ENCODE measurements around the gene GCGR. TPM values are rescaled to one million over a fixed set of nuclear protein-coding genes. Genes with fewer than 3 reads are reported as not detected.
A peak's percentile ranks its signal among the peaks of the same experiment; 100 is the strongest.
"Not testable (repeated sequence)": the region's sequence is repeated elsewhere in the genome, so short reads cannot be mapped to it uniquely, and the experiment has no call there.

Gene GCGR
- total RNA-seq, 1 donor from 2014 or later: not detected

DNA sequence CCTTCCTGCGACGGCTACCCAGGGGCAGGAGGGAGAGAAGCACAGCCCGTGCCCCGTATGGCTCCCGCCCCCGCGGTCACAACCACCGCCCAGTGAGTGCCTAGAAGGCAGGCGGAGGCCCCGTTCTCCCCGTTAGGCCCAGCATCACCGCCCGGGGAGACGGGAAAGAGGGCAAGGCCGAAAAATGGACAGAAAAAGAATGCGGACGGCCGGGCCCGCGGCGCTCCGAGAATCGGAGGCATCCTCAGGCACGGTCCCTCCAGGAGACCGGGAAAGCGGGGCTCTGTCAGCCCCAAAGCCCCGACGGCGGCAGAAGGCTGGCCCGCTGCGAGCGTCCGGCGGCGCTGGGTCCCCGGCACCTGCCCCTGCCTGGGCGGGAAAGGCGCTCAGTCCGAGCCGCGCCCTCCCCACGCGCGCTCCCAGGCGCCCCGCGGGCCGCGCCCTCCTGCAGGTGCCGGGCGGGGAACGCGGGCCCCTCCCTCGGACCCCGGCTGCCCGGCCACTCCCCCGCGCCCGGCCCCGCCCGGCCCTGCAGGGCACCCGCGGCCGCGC lies 28.7 kb downstream of the GCGR start:
- no peak for DNase-seq

DNA sequence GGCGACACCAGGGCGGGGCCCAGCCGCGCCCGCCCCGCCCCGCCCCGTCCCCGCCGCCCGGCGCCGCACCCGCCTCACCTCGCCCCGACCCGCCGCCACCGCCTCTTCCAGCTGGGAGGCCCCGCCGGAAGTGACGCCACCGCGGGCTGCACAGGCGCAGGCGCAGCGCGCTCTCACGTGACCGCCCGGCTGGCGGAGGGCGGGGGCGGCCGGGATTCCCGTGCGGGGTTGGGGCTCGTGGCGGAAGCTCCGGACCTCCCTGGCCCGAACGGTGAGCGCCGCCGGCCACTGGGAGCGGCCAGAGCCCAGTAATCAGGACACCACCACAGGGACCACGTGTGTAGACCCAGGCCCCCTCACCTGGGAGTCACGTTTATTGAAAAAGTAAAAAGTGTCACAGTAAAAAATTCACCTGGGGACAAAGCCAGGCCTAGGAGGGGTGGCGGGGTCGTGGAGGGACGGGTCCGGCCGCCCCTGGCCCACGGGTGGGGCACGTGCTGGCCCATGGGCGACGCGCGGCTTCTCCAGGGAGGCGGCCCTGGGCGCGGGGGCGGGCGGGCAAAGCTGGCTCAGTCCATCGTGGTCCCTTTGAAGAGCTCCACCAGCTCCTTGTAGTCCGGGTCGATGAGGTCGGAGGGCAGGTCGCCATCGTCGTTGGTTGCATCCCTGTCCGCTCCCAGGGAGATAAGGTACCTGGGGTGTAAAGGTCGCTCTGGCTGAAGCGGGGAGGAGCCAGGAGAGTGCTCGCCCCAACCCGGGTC lies 29.4 kb downstream of the GCGR start, which contains the start of gene MCRIP1:
MCRIP1 (minus strand) TSS at position 132 of the 761 bp plus-strand sequence. CDS start 8,785 bp downstream, outside the sequence.
- DNase-seq: peak; percentile 83

DNA sequence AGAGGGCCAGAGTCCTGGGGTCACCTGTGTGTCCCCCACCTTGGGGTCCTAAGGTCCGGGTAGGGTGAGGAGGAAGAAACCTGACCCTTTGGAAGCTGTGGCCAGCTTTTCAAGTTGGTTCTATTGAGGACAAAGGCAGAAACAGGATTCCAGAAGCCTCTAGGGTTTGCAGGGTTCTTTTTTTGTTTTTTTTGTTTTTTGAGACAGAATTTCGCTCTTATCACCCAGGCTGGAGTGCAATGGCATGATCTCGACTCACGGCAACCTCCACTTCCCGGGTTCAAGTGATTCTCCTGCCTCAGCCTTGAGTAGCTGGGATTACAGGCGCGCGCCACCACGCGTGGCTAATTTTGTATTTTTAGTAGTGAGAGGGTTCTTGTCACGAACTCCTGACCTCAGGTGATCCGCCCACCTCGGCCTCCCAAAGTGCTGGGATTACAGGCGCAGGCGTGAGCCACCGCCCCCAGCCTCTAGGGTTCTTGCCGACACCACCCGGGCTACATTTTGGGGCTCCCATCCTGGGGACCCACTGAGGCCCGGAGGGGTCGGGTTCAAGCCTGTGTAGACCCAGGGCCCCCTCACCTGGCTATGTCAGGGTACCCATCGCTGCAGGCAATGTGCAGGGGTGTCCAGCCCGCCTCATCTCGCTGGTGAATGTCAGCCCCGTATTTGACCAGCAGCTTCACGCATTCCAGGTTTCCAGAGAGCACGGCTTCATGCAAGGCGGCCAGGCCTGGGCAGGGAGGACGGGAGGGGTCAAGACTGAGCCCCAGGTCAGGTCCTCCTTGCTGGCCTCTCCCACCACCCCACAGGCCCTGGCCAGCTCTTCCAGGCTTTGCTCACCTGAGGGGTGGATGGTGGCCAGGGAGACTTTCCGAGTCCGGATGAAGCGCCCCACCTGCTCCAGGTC lies 30.2 kb downstream of the GCGR start:
- DNase-seq: no peak

DNA sequence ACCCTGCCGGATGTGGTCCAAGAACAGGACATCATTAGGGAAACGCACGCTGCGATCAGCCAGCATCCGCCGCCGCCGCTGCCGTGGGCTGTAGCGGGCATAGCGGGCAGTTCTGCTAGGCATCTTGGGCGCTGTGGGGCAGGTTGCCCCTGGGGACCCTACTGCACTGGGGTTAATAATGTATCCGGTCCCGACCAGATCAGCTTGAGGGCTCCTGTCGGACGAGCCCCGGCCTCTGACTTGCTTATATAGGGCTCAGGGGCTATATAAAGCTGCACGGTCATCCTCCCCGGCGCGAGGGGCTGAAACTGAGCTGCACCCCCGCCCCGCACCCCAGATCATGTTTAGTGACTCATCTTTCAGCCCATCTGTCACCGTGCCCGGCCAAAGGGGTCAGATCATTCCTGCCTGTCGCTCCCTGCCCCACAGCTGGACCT lies 30.9 kb downstream of the GCGR start, which contains the start of gene PPP1R27:
PPP1R27 (minus strand) TSS at position 220 of the 437 bp plus-strand sequence; CDS start at position 123, 97 bp downstream.
- no peak for DNase-seq

DNA sequence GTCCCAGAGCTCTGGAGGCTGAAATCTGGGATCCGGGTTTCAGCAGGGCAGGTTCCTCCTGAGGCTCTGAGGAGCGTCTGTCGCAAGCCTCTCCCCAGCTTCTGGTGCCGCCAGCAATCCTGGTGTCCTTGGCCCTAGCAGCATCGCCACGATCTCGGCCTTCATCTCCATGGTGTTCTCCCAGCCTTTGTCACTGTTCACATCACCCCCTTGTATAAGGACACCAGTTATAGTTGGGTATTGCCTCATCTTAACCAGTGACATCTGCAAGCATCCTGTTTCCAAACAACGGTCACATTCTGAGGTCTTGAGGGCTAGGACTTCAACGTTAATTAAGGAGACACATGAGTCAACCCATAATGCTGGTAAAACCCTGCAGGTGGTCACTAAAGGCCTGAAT lies 33.7 kb downstream of the GCGR start:
- DNase-seq: no peak

DNA sequence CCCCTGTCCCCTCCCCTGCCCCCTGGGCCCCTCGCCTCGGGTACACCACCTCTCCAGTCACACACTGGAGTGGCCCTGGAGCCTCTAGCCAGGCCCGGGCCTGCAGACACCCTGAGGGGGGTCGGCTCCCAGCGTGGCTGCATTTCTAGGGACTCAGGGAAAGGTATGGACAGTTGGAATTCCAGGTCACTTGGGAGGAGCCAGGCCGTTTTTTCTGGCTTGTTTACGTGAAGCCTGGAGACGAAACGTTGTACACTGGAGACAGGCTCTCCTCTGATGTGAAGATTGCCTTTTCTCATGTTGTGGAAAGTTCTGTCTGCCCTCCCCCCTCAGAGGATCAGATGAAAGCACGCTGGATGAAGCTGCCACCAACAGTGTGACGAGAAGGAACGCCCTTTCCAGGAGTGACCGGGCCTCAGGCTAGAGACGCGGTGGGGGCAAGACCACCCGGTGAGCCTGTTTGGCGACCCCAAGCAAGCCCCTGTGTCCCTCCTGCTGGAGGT lies 34.9 kb downstream of the GCGR start:
- no peak for DNase-seq

DNA sequence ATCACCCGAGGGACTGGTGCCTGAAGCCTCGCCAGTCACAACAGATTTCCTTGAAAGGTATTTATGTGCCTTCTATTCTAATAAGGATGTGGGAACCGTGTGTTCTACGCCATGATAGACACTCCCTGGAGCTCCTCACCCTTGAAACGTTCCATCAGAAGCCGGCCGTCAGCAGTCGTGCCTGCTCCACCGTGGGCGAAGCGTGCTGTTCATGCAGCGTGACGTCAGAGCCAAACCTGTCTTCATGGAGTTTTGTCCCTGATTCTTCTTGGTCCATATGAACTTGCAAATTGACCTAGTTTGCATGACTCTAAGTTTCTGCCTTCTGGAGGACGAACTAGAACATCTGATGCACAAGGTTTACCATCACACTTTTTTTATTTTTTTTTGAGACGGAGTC lies 35.4 kb downstream of the GCGR start:
- DNase-seq: no peak

DNA sequence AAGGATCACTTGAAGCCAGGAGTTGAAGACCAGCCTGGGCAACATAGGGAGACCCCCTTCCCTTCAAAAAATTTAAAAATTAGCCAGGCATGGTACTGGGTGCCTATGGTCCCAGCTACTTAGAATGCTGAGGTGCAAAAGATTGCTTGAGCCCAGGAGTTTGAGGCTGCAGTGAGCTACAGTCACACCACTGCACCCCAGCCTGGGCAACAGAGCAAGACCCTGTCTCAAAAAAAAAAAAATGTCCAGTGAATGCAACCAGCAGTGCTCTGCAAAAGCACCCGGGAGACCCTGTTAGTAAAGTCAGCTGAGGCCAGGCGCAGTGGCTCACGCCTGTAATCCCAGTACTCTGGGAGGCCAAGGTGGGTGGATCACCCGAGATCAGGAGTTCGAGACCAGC lies 36.1 kb downstream of the GCGR start:
- not testable (repeated sequence) for DNase-seq

DNA sequence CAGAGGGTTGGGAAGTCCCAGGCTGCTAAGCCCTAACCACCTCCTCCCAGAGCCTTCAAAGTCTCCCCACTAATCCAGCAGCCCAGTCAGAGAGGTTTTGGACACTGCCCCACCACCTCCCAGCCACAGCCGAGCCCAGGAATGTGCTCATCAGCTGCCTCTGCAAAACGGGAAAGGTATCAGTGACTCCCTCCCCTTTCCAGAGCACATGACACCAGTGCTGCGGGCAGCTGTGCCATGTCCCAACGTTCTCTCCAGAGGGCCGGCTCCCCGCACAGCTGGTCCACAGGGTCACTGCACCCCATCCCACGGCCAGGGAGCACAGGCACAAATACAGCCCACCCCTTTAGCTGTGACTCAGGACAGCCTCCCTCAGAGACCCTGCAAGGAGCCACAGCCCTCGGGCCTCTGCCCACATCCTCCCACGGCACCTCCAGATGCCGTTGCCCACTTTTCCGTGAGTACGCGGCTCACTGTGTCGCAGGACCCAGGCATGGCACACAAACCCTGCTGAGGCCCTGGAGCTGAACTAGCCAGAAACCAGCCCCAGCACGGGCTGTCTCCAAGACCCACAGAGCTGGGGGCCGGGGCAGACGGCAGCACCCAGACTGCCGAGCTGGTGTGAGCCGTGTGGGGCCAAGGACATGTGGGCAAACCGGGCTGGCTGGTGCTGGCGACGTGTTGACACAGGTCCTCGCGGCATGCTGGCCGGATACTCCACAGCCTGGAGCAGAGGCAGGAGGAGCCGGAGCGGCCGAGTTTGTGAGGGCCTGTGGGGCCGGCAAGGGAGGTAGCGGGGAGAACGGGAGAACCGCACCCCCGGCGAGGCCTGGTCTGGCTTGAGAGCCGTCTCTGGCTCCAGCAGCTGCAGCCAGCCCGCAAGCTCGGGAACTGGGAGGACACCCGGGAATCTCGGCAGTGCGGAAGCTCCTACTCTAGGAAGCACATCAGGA lies 37.2 kb downstream of the GCGR start:
- DNase-seq: no peak

DNA sequence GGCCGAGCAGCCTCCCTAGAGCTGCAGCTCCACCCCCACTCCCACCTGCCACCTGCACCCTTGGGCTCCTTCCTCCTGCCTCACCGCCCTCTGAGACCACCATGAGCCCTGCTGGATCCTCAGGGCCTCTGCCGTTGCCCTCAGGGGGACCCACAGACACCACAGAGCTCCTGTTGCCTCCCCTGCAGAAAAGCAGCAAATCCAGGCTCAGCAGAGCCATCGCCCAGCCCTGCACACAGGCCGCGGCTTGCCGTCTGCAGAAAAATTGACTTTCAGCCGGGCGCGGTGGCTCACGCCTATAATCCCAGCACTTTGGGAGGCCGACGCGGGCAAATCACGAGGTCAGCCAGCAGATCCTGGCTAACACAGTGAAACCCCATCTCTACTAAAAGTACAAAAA lies 37.9 kb downstream of the GCGR start:
- DNase-seq: no peak

DNA sequence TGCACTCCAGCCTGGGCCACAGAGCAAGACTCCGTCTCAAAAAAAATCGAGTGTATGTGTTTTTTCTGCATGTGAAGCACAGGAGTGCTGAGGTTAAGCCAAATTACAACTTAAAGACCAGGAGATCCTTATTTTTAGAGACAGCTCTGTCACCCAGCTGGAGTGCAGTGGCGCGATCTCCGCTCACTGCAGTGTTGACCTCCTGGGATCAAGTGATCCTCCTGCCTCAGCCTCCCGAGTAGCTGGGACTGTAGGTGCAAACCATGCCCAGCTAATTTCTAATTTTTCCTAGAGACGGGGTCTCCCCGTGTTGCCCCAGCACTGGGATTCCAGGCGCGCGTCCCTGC lies 38.4 kb downstream of the GCGR start:
- no peak for DNase-seq

DNA sequence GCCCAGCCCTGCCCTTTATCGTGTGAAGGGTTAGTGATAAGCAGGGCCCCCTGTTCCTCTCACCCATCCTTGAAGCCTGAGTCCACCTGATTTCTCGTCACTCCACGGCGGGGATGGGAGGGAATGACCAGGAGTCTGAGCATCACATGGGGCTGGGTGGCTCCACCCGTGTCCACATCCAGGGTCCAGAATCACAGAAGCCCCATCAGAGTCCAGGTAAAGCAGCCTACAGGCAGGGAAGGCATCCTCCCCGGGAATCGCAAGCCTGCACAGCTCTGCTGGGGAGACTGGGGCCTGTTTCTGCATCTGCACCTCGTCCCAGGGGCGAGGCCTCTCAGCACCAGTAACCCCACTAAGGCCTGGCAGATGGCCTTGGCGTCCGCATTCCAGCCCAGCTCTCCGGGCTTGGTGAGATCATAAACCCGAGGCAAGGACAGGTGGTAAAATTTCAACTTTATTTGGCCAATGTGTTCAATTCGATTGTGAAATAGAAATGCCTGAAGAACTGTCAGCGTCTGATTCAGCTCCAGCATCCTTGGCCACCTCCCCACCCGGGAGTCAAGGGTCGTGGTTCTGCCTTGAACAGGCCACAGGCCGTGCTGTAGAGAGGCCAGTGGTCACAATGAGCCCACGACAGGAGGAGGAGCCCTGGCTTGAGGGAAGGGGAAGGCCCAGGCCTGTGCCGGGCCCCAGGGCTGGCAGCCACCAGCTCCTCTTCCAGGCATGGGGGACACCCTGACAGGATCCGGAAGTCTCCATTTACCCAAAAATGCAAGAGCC lies 39.0 kb downstream of the GCGR start:
- no peak for DNase-seq

DNA sequence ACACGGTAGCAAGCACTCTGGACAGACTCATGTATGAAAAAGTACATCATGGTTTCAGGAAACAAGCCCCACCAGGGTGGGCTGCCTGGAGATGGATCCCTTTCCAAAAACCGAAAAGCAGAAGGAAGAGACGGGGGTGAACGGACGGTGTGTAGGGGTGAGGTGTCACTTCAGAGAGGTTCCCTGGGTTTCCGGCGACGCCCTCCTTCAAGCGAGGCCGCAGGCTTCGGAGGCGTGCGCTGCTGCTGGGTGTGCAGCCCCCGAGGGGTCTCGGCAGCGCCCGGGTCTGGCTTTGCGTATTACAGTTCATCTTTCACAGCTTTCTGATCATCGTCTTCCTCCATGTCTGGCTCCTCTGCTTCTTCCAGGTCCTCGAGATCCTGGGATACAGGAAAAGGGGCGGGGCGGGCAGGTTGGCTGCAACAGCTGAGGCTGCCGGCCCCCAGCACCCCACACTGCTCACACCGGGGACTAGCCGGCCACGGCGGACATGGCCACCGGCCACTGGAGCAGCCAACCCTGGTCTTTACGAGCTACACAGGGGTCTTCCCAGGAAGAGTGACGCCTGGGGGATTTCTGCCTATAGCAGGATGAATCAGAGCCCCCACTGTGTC lies 39.9 kb downstream of the GCGR start:
- no peak for DNase-seq

DNA sequence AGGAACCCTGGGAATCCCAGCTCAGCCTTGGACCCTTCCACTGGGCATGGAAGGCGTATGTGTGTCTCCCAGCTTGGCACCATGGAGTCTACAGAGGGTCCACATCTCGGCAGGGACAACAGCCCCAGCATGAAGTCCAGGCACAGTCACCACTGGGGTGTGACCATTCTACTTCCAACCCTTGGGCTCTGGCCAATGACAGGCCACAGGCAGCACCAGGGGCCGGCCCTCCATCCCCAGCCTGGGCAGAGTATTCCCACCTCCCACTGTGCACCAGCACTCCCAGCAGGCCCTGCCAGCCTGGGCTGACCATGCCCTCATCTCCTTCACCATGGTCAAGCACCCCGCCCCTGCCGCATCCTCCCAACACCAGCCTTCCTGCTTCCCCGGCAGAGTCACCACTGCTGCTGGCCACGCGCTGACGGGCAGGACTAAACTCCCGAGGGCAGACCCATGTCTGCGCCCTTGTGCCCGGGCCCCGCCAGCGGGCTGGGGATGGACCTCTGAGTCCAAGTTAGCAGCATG lies 40.4 kb downstream of the GCGR start:
- DNase-seq: no peak

DNA sequence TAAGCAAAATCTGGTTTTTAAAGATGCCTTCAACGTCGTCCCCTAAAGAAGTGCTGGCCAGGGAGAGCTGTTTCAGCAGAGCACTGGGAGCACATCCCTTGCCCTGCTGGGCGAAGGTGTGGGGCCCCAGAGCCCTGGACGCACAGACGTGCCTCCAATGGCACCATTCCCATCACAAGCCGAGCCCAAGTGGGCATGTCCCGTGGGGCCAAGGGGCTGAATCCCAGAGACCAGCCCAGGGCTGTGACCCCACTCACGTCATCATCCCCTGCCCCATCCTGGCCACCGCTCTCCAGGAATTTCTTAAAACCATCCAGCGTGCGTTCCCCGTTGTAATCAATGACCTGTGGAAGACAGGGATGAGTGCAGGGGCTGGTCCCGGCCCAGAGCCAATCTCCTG lies 40.9 kb downstream of the GCGR start:
- no peak for DNase-seq

DNA sequence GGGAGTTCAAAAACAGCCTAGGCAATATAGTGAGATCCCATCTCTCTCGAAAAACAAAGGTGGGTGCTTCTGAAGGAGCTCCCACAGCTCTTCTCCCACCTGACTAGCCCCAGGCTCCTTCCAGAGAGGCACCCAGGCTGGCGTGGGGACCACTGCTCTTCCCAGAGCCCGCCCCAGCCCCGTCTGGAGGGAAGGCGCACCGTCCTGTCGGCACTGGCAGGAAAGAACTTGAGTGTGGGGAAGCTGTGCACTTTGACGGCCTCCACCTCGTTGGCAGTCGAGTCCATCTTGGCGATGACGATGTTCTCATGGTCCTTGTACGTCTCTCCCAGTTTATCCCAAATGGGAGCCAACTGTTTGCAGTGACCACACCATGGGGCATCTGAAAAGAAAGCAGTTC lies 41.4 kb downstream of the GCGR start:
- DNase-seq: no peak

DNA sequence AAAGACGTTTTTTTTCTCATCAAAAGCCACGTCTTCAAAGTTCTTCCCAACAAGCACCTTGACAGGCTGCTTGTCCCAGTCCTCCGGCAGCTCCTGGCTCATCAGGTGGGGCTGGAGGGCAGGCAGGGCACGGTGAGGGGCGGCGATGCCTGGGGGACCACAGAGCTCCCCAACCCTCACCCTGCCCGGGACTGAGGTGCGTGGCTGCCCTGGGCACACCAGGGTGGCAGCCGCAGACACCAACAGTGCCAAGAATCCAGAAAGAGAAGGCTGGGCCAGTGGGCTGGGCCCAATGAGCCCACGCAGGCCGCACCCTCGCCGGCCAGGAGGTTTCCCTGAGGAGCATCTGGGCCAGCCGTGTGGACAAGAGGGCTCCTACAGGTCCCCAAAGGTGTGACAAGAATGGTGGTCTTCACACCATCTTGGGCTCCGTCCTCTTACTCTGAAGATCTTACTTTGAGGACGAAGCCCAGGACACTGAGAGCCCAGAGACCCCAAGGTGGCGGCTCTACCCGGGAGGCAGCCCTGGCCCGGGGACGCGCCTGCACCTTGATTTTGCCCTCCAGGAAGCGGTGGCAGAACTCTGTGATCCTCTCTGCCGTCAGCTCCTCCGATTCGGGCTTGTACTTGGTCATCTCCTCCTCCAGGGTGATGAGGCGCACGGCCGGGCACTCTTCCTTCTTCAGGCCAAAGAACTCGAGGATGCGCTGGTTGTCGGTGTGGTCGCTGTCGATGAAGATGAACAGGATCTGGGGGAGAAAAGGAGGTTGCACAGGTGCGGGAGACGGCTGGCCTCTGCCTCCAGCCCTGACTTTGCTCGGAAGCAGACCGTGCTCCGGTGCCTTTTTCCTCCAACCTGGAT lies 42.2 kb downstream of the GCGR start:
- no peak for DNase-seq

DNA sequence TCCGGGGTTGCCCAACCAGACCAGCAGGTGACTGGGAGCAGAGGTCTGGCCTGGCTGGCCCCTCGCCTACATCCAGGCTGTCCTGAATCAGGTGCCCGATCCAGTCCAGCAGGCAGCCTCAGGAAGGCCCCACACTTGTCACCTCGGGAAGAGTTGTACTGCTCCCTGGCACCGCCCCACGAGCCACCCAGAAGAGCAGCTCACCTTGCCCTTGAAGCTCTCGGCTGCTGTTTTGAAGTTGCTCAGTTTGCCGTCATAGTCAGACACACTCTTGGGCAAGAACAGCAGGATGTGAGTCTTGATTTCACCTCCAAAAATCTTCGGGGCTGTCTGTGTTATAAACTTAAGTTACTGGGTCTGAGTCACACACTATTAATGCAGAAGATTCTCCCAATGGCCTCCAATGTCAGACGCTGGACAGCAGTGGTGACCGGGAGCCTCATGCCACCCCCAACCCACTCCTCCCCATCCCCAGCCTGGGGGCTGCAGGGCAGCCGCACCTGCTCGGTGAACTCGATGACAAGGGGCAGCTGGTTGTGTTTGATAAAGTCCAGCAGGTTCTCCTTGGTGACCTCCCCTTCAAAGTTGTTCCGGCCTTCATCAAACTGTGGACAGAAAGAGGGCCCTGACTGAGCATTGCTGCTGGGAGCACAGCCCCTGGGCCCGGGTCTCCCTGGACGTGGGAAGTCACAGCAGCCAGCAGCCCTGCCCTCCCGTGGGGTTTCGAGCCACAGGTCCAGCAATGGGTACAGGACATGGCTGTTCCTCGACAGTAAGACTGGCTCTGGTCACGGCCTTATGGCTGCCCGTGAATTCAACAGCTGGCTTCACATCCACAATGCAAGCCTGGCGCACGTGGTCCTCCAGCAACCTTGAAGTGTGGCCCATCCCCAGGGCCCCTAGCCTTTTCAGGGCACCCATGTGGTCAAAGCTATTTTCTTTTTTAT lies 43.1 kb downstream of the GCGR start:
- DNase-seq: no peak

All from skin of body (tissue), 2 donors.